GM12891 (cell line): ENCODE measurements around the gene GDF7.

Experiments
- DNase-seq: peaks from one replicate; pipeline ENCODE4 v3.0.0; 2011; ENCODE audit warnings: low spot score; ENCODE audit not compliant: insufficient read length
- FAIRE-seq: peaks from 2 replicates; lab custom pipeline; 2011; peaks lifted over from hg19 to GRCh38; lab: Jason Lieb, UNC
- PAX5 ChIP-seq: IDR thresholded peaks from 2 replicates; pipeline ENCODE4 v1.6.1; 2011; ENCODE audit warnings: low read length, moderate library complexity, mild to moderate bottlenecking; ENCODE audit not compliant: insufficient read depth, severe bottlenecking
- POLR2A ChIP-seq: IDR thresholded peaks from 2 replicates; pipeline ENCODE4 v1.6.1; 2011; ENCODE audit warnings: low read depth, low read length, control low read depth
- POLR2AphosphoS5 ChIP-seq: IDR thresholded peaks from 2 replicates; pipeline ENCODE4 v1.6.1; 2011; ENCODE audit warnings: low read depth, low read length, control low read depth
- POU2F2 ChIP-seq: IDR thresholded peaks from 2 replicates; pipeline ENCODE4 v1.6.1; 2011; ENCODE audit warnings: low read depth, mild to moderate bottlenecking, control low read depth, low read length, moderate library complexity
- SPI1 ChIP-seq: IDR thresholded peaks from 2 replicates; pipeline ENCODE4 v1.6.1; 2011; ENCODE audit warnings: low read depth, low read length, control low read depth
- TAF1 ChIP-seq: IDR thresholded peaks from 2 replicates; pipeline ENCODE4 v1.6.1; 2011; ENCODE audit warnings: low read depth, low read length, control low read depth

GDF7 gene

GRCh38 chr2:20622296-20622686 is 44.7 kb upstream of the GDF7 start:
- no peak for DNase-seq
- TF ChIP-seq SPI1: no peak
- no peak for TF ChIP-seq POLR2AphosphoS5
- no peak for TF ChIP-seq POLR2A
- TF ChIP-seq PAX5: no peak
- no peak for TF ChIP-seq TAF1
- no peak for TF ChIP-seq POU2F2
- no peak for FAIRE-seq

- TF ChIP-seq POU2F2 (no peak), SPI1 (no peak), TAF1 (no peak), POLR2AphosphoS5 (no peak), PAX5 (no peak), POLR2A (no peak)
- DNase-seq (no peak), FAIRE-seq (no peak)
These were observed 44.2 kb upstream of the GDF7 start for GRCh38 chr2:20622731-20623130.

GRCh38 chr2:20623241-20623640 is 43.7 kb upstream of the GDF7 start:
- FAIRE-seq (no peak), DNase-seq (no peak)
- no peak for TF ChIP-seq POLR2A
- no peak for TF ChIP-seq PAX5
- TF ChIP-seq TAF1: no peak
- TF ChIP-seq SPI1: no peak
- TF ChIP-seq POU2F2: no peak
- no peak for TF ChIP-seq POLR2AphosphoS5

- no peak for FAIRE-seq
- no peak for TF ChIP-seq POLR2A
- no peak for TF ChIP-seq POU2F2
- TF ChIP-seq POLR2AphosphoS5: no peak
- TF ChIP-seq PAX5: no peak
- no peak for TF ChIP-seq SPI1
- no peak for DNase-seq
These were observed 43.2 kb upstream of the GDF7 start for GRCh38 chr2:20623741-20624155.

DNA sequence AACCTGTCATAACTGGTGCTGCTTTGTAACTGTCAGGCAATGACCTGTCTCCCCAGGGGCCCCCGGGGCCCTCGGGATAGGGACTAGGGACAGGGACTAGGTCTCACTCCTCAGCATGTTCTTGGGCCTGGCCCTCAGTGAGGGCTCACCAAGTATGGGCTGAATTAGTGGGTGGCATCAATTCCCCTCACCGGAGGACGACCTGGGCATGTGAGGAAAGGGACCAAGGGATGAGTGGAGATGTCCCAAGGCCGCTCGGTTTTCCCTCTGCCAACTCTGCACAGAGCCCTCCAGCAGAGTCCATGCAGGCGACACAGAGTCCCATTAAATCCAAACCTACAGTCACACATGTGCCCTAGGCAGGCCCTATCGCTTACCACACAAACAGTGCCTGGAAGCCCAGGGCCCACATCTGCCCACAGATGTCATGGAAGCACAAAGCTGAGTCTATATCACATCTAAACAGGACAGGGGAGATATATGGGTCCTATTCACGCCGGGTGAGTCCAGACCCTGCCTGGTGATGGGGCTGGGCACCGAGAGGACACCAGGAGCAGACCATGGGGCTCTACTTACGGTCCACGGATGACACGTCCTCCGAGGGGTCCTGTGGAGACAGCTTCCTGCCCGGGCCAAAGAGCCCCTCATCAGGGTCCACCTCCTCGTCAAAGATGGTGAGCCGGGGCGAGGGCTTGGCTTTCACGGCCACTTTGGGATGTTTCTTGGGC is 42.6 kb upstream of the GDF7 start:
- DNase-seq (no peak), FAIRE-seq (no peak)
- no peak for TF ChIP-seq POLR2AphosphoS5

GRCh38 chr2:20624884-20625485 is 42.0 kb upstream of the GDF7 start:
- DNase-seq (no peak), FAIRE-seq (no peak)
- no peak for TF ChIP-seq SPI1
- TF ChIP-seq POLR2AphosphoS5: no peak
- TF ChIP-seq POLR2A: no peak
- TF ChIP-seq PAX5: no peak
- TF ChIP-seq TAF1: no peak
- TF ChIP-seq POU2F2: no peak

DNA sequence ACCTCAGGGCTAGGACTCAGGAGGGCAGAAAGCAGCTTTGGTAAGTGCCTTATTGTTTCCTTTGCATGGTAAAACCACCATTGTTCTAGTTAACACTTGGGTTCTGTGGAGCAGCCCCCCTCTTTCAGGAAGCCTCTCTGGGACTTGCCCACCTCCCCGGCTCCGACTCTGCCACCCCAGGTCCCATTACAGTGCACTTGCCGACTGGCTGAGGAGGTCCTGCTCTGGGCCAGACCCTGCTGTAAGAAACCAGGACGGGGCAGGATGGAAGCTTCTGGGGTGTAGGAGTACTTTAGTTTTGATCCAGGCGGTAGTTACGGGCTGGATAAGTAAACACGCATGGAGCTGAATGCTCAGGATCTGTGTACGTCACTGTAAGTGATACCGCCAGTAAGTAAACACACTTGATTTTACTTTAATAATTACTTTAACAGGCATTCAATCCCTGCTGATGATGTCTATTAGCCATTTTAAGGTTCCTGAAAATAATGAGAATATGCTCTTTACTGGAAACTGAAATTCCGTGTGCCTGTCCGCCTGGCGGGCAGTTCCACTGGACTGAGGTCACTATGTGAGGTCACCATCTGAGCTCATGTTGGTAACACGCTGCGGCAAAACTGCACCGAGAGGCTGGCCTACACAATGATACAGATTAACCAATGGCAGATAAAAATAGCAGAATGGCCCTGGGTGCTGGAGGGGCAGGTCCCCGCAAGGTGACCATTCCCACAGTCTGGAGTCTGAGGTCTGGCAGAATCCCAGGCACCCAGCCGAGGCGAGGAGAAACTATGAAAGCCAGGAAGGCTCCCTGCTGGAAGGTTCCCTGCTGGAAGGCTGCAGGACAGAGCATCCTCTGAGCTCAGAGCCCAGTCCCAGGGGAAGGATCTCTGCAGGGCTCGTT is 41.2 kb upstream of the GDF7 start:
- FAIRE-seq: no peak
- no peak for DNase-seq

GRCh38 chr2:20626392-20626697 is 40.6 kb upstream of the GDF7 start:
- FAIRE-seq (no peak), DNase-seq (no peak)
- TF ChIP-seq POU2F2 (no peak), SPI1 (no peak), POLR2A (no peak), PAX5 (no peak), TAF1 (no peak), POLR2AphosphoS5 (no peak)

More for the DNA sequence above, 41.2 kb upstream of the GDF7 start:
- TF ChIP-seq TAF1 (no peak), POLR2A (no peak), POLR2AphosphoS5 (no peak), POU2F2 (no peak), PAX5 (no peak), SPI1 (no peak)

GRCh38 chr2:20626698-20627513 is 40.0 kb upstream of the GDF7 start:
- DNase-seq: no peak
- TF ChIP-seq PAX5 (no peak), TAF1 (no peak), POU2F2 (no peak), POLR2A (no peak), POLR2AphosphoS5 (no peak)
- no peak for FAIRE-seq
